Spleen (tissue), 7 donors: ENCODE measurements around the gene MMAB.

Experiments
- CTCF ChIP-seq, 11 experiments: fragments of 200-600 bp in 7 of 11; fragments of 450-650 bp in 4 of 11; sonication (generic) in 4 of 11; IDR thresholded peaks in 8 of 11; conservative IDR thresholded peaks in 3 of 11; 1 replicate in 7 of 11; 2 replicates in 4 of 11; pipeline versions ENCODE4 v1.4.0 to v1.8.0; 2016 to 2021; ENCODE audit warnings: antibody characterized with exemption in 11 of 11, inconsistent platforms in 4 of 11, mild to moderate bottlenecking in 1 of 11
- POLR2A ChIP-seq, 3 donors: fragments of 450-650 bp; IDR thresholded peaks; one replicate each; pipeline ENCODE4 v1.5.1; 2017; ENCODE audit warnings: antibody characterized with exemption in 3 of 3, mild to moderate bottlenecking in 1 of 3
- POLR2AphosphoS5 ChIP-seq, 3 donors: sonication (generic); formaldehyde crosslinking; IDR thresholded peaks; one replicate each; pipeline ENCODE4 v1.5.1; 2017; ENCODE audit warnings: antibody characterized with exemption in 3 of 3
- donor health status: DM: no; HTN: no; CAD: no; lungs with moderate emphysema.
- donor health status: DM: no; HTN: no; CAD: no.
- donor health status: DM: no; HTN: no; CAD: no.

GRCh38 chr12:109595321-109595902, 22.1 kb upstream of the MMAB start:
- TF ChIP-seq CTCF (IDR thresholded peaks at IDR 0.05 in 8 of 11, conservative IDR thresholded peaks at IDR 0.05 in 3 of 11), result peak in 1 of 11 experiments; percentile 6
- TF ChIP-seq POLR2A (IDR thresholded peaks at IDR 0.05), result no peak
- peak in 1 of 3 donors; percentile 42 for TF ChIP-seq POLR2AphosphoS5 (IDR thresholded peaks at IDR 0.05)
